Lower lobe of right lung (tissue), 2 donors: Measurements from ENCODE around the gene NCAM2. TPM values are rescaled to one million over a fixed set of nuclear protein-coding genes. Genes with fewer than 3 reads are reported as not detected.

Experiments
- ATAC-seq, 2 donors: fragments of 200-7000 bp; cut with Tn5 transposase; one replicate each; pipeline ENCODE4 v1.9.1; 2020 to 2022; ENCODE audit warnings: mild to moderate bottlenecking in 2 of 2, moderate library complexity in 2 of 2
- DNase-seq: peaks from one replicate; pipeline ENCODE4 v3.0.0-alpha.2; 2020
- H3K27ac ChIP-seq: fragments of 200-600 bp; one replicate; pipeline ENCODE4 v1.8.0; 2022
- H3K27me3 ChIP-seq: fragments of 200-600 bp; one replicate; pipeline ENCODE4 v1.8.0; 2022; ENCODE audit warnings: low read depth
- H3K36me3 ChIP-seq: fragments of 200-600 bp; one replicate; pipeline ENCODE4 v1.8.0; 2022; ENCODE audit warnings: mild to moderate bottlenecking
- H3K4me1 ChIP-seq: fragments of 200-600 bp; one replicate; pipeline ENCODE4 v1.8.0; 2022
- H3K4me3 ChIP-seq: fragments of 200-600 bp; one replicate; pipeline ENCODE4 v1.8.0; 2022; ENCODE audit warnings: mild to moderate bottlenecking
- H3K9me3 ChIP-seq: fragments of 200-600 bp; one replicate; pipeline ENCODE4 v1.8.0; 2022
- CTCF ChIP-seq: fragments of 200-600 bp; IDR thresholded peaks from one replicate; pipeline ENCODE4 v1.8.0; 2022; ENCODE audit warnings: antibody characterized with exemption, mild to moderate bottlenecking
- intact Hi-C: fragments of 100-400 bp; cut with DNase I; formaldehyde crosslinking; loops from one replicate; pipeline ENCODE4 v1.11.0; 2022
- total RNA-seq: library from RNA; stranded (reverse); fragmentation: NEBNext Ultra II Directional; extraction: Animal tissue kit (Norgen Biotek cat#: 25700); gene quantifications from one replicate; pipeline ENCODE4 v1.2.1, GENCODE V29; 2021
- donor health status: DM: no; HTN: yes; CAD: no; lungs with severe emphysema.

The NCAM2 gene
- total RNA-seq, 1 donor from 2014 or later: 8.8 TPM

- no peaks in the 10 kb centered on the region for H3K9me3 ChIP-seq
- DNase-seq (no peak), ATAC-seq (peak in 1 of 2 donors; percentile 39)
- no peaks in the 10 kb centered on the region for H3K27me3 ChIP-seq
- H3K36me3 ChIP-seq: no peaks in the 10 kb centered on the region
- intact Hi-C loops: no loop called here
- H3K4me3 ChIP-seq: no peak overlapping the region
- H3K4me1 ChIP-seq: no peaks in the 10 kb centered on the region
- TF ChIP-seq CTCF: no peak
- no peak overlapping the region for H3K27ac ChIP-seq
These were observed 41.5 kb downstream of the NCAM2 start for GRCh38 chr21:21039624-21040170.

GRCh38 chr21:21045518-21045917 lies 47.3 kb downstream of the NCAM2 start:
- no peak for DNase-seq
- Histone ChIP-seq H3K4me1 (no peaks in the 10 kb centered on the region), H3K36me3 (no peaks in the 10 kb centered on the region), H3K4me3 (no peak overlapping the region), H3K9me3 (no peaks in the 10 kb centered on the region), H3K27ac (no peak overlapping the region), H3K27me3 (no peaks in the 10 kb centered on the region)
- TF ChIP-seq CTCF: no peak
- ATAC-seq: no peak
- intact Hi-C loops: no loop called here

DNA sequence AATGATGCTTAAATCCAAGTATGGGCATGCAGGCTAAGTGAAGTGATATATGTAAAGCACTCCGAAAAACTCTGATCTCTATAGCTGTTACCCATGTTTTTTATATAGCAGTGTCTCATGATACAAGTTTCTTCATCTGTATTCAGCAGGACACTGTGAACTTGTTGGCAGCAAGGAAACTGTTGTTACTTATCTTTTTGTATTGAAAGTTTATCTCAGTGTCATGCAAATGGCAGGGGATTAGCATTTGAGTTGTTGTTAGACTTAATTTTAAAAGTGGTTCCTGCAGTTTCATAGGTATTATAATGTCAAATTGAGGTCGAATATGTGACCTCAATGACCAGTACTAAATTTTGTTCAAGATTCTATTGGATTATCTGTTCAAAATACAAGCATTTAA lies 47.9 kb downstream of the NCAM2 start:
- intact Hi-C loops: no loop called here
- no peaks in the 10 kb centered on the region for H3K36me3 ChIP-seq
- H3K9me3 ChIP-seq: no peaks in the 10 kb centered on the region
- no peak for TF ChIP-seq CTCF
- peak overlapping the region; percentile 31 for H3K27ac ChIP-seq
- no peaks in the 10 kb centered on the region for H3K4me1 ChIP-seq
- ATAC-seq (no peak), DNase-seq (no peak)
- no peak overlapping the region for H3K4me3 ChIP-seq
- no peaks in the 10 kb centered on the region for H3K27me3 ChIP-seq

- no peak for ATAC-seq
- no peak for TF ChIP-seq CTCF
- no peak overlapping the region for H3K4me3 ChIP-seq
- DNase-seq: no peak
- no peaks in the 10 kb centered on the region for H3K9me3 ChIP-seq
- no peaks in the 10 kb centered on the region for H3K36me3 ChIP-seq
- intact Hi-C loops: no loop called here
- no peak overlapping the region for H3K27ac ChIP-seq
- H3K4me1 ChIP-seq: peaks cover 7% of the 10 kb centered on the region
- H3K27me3 ChIP-seq: no peaks in the 10 kb centered on the region
These were observed 53.2 kb downstream of the NCAM2 start for GRCh38 chr21:21051109-21052055.

- intact Hi-C loops: no loop called here
- H3K9me3 ChIP-seq: no peaks in the 10 kb centered on the region
- no peak for TF ChIP-seq CTCF
- H3K36me3 ChIP-seq: no peaks in the 10 kb centered on the region
- no peak overlapping the region for H3K27ac ChIP-seq
- peaks cover 7% of the 10 kb centered on the region for H3K4me1 ChIP-seq
- H3K27me3 ChIP-seq: no peaks in the 10 kb centered on the region
- ATAC-seq (no peak), DNase-seq (no peak)
- no peak overlapping the region for H3K4me3 ChIP-seq
These were observed 54.5 kb downstream of the NCAM2 start for GRCh38 chr21:21052672-21053071.
